ENCODE results near the gene GRM1. TPM values are rescaled to one million over a fixed set of nuclear protein-coding genes. Genes with fewer than 3 reads are reported as not detected.
A peak's percentile ranks its signal among the peaks of the same experiment; 100 is the strongest.
"Not testable (repeated sequence)": the region's sequence is repeated elsewhere in the genome, so short reads cannot be mapped to it uniquely, and the experiment has no call there.

Gene GRM1
- total RNA-seq, 1 donor from 2014 or later, result 0.05 TPM

GRCh38 chr6:146267447-146267846, 238.6 kb downstream of the GRM1 start:
- Mint-ChIP-seq H3K9me3 (ENCODE audit: unreplicated experiment) (peaks cover 5% of the 10 kb centered on the region), H3K27ac (ENCODE audit: unreplicated experiment) (no peak overlapping the region), H3K4me1 (ENCODE audit: low read depth, unreplicated experiment) (no peaks in the 10 kb centered on the region), H3K27me3 (ENCODE audit: low read depth, unreplicated experiment) (no peaks in the 10 kb centered on the region), H3K4me3 (ENCODE audit: unreplicated experiment) (no peak overlapping the region), H3K36me3 (ENCODE audit: low read depth, unreplicated experiment) (no peaks in the 10 kb centered on the region)
- Histone ChIP-seq H3K27ac (ENCODE audit: low read depth, low read length) (no peak overlapping the region), H4K20me1 (ENCODE audit: insufficient read depth, low read length) (no peaks in the 10 kb centered on the region), H3K4me3 (ENCODE audit: insufficient read depth, low read depth, low read length) (no peak overlapping the region), H3K36me3 (ENCODE audit: insufficient read depth, low read length) (no peaks in the 10 kb centered on the region), H3K9me3 (ENCODE audit: insufficient read depth, low read depth, low read length) (no peaks in the 10 kb centered on the region), H3K4me2 (ENCODE audit: low read length) (no peak overlapping the region), H2AFZ (ENCODE audit: low read depth, low read length) (no peak overlapping the region), H3K79me2 (ENCODE audit: insufficient read depth, low read length) (no peaks in the 10 kb centered on the region), H3K9ac (ENCODE audit: low read length) (no peak overlapping the region), H3K27me3 (ENCODE audit: insufficient read depth, low read length) (no peaks in the 10 kb centered on the region), H3K4me1 (ENCODE audit: insufficient read depth, low read length) (no peaks in the 10 kb centered on the region)
- DNase-seq (ENCODE audit: low read depth) (no peak), FAIRE-seq (no peak)
- no peak for TF ChIP-seq EZH2 (IDR thresholded peaks at IDR 0.05; ENCODE audit: insufficient read depth, low read length)
- no peak for TF ChIP-seq CTCF (IDR thresholded peaks at IDR 0.05; ENCODE audit: insufficient read depth, low read depth, low read length)

GRCh38 chr6:146267946-146268345, 239.1 kb downstream of the GRM1 start:
- Histone ChIP-seq H3K27me3 (ENCODE audit: insufficient read depth, low read length) (no peaks in the 10 kb centered on the region), H3K36me3 (ENCODE audit: insufficient read depth, low read length) (no peaks in the 10 kb centered on the region), H2AFZ (ENCODE audit: low read depth, low read length) (no peak overlapping the region), H3K4me3 (ENCODE audit: insufficient read depth, low read depth, low read length) (no peak overlapping the region), H3K4me2 (ENCODE audit: low read length) (no peak overlapping the region), H3K9me3 (ENCODE audit: insufficient read depth, low read depth, low read length) (no peaks in the 10 kb centered on the region), H3K9ac (ENCODE audit: low read length) (no peak overlapping the region), H3K27ac (ENCODE audit: low read depth, low read length) (peak overlapping the region; percentile 30), H4K20me1 (ENCODE audit: insufficient read depth, low read length) (no peaks in the 10 kb centered on the region), H3K4me1 (ENCODE audit: insufficient read depth, low read length) (no peaks in the 10 kb centered on the region), H3K79me2 (ENCODE audit: insufficient read depth, low read length) (no peaks in the 10 kb centered on the region)
- Mint-ChIP-seq H3K4me3 (ENCODE audit: unreplicated experiment) (no peak overlapping the region), H3K27me3 (ENCODE audit: low read depth, unreplicated experiment) (no peaks in the 10 kb centered on the region), H3K9me3 (ENCODE audit: unreplicated experiment) (peaks cover 5% of the 10 kb centered on the region), H3K27ac (ENCODE audit: unreplicated experiment) (no peak overlapping the region), H3K4me1 (ENCODE audit: low read depth, unreplicated experiment) (no peaks in the 10 kb centered on the region), H3K36me3 (ENCODE audit: low read depth, unreplicated experiment) (no peaks in the 10 kb centered on the region)
- TF ChIP-seq CTCF (IDR thresholded peaks at IDR 0.05; ENCODE audit: insufficient read depth, low read depth, low read length) (no peak), EZH2 (IDR thresholded peaks at IDR 0.05; ENCODE audit: insufficient read depth, low read length) (no peak)
- DNase-seq (ENCODE audit: low read depth) (peak; percentile 71), FAIRE-seq (no peak)

- Histone ChIP-seq H3K4me3 (ENCODE audit: insufficient read depth, low read depth, low read length) (no peak overlapping the region), H3K9ac (ENCODE audit: low read length) (no peak overlapping the region), H3K27ac (ENCODE audit: low read depth, low read length) (no peak overlapping the region), H3K4me2 (ENCODE audit: low read length) (no peak overlapping the region), H3K4me1 (ENCODE audit: insufficient read depth, low read length) (no peaks in the 10 kb centered on the region), H4K20me1 (ENCODE audit: insufficient read depth, low read length) (no peaks in the 10 kb centered on the region), H2AFZ (ENCODE audit: low read depth, low read length) (no peak overlapping the region), H3K27me3 (ENCODE audit: insufficient read depth, low read length) (no peaks in the 10 kb centered on the region), H3K79me2 (ENCODE audit: insufficient read depth, low read length) (no peaks in the 10 kb centered on the region), H3K36me3 (ENCODE audit: insufficient read depth, low read length) (no peaks in the 10 kb centered on the region), H3K9me3 (ENCODE audit: insufficient read depth, low read depth, low read length) (no peaks in the 10 kb centered on the region)
- Mint-ChIP-seq H3K4me3 (ENCODE audit: unreplicated experiment) (no peak overlapping the region), H3K27ac (ENCODE audit: unreplicated experiment) (no peak overlapping the region), H3K9me3 (ENCODE audit: unreplicated experiment) (peaks cover 5% of the 10 kb centered on the region), H3K4me1 (ENCODE audit: low read depth, unreplicated experiment) (no peaks in the 10 kb centered on the region), H3K36me3 (ENCODE audit: low read depth, unreplicated experiment) (no peaks in the 10 kb centered on the region), H3K27me3 (ENCODE audit: low read depth, unreplicated experiment) (no peaks in the 10 kb centered on the region)
- FAIRE-seq, result no peak
- TF ChIP-seq EZH2 (IDR thresholded peaks at IDR 0.05; ENCODE audit: insufficient read depth, low read length) (no peak), CTCF (IDR thresholded peaks at IDR 0.05; ENCODE audit: insufficient read depth, low read depth, low read length) (no peak)
- DNase-seq (ENCODE audit: low read depth), result no peak
These were observed 240.6 kb downstream of the GRM1 start for GRCh38 chr6:146269482-146269881.

GRCh38 chr6:146271163-146271562, 242.3 kb downstream of the GRM1 start:
- H3K27me3 Mint-ChIP-seq (ENCODE audit: low read depth, unreplicated experiment); H3K36me3 Mint-ChIP-seq (ENCODE audit: low read depth, unreplicated experiment); H3K9me3 Mint-ChIP-seq (ENCODE audit: unreplicated experiment); H4K20me1 ChIP-seq (ENCODE audit: insufficient read depth, low read length); H3K36me3 ChIP-seq (ENCODE audit: insufficient read depth, low read length); H2AFZ ChIP-seq (ENCODE audit: low read depth, low read length); H3K9me3 ChIP-seq (ENCODE audit: insufficient read depth, low read depth, low read length); H3K9ac ChIP-seq (ENCODE audit: low read length); H3K4me3 ChIP-seq (ENCODE audit: insufficient read depth, low read depth, low read length); H3K4me3 Mint-ChIP-seq (ENCODE audit: unreplicated experiment); H3K27ac Mint-ChIP-seq (ENCODE audit: unreplicated experiment); H3K79me2 ChIP-seq (ENCODE audit: insufficient read depth, low read length); H3K4me1 ChIP-seq (ENCODE audit: insufficient read depth, low read length); H3K27ac ChIP-seq (ENCODE audit: low read depth, low read length); H3K27me3 ChIP-seq (ENCODE audit: insufficient read depth, low read length); H3K4me2 ChIP-seq (ENCODE audit: low read length); H3K4me1 Mint-ChIP-seq (ENCODE audit: low read depth, unreplicated experiment); FAIRE-seq: not testable (repeated sequence)
- peak; percentile 71 for DNase-seq (ENCODE audit: low read depth)

Data from astrocyte (in vitro differentiated cells and primary cell).